HG02938 (cell line): Measurements from ENCODE around the gene NOTCH2NLA.
"Not testable (repeated sequence)": the region's sequence is repeated elsewhere in the genome, so short reads cannot be mapped to it uniquely, and the experiment has no call there.

Experiments
- ATAC-seq: cut with Tn5 transposase; IDR thresholded peaks from one replicate; pipeline ENCODE4 v1.9.1; 2021; ENCODE audit warnings: mild to moderate bottlenecking, moderate library complexity; ENCODE audit not compliant: unreplicated experiment

NOTCH2NLA gene

DNA sequence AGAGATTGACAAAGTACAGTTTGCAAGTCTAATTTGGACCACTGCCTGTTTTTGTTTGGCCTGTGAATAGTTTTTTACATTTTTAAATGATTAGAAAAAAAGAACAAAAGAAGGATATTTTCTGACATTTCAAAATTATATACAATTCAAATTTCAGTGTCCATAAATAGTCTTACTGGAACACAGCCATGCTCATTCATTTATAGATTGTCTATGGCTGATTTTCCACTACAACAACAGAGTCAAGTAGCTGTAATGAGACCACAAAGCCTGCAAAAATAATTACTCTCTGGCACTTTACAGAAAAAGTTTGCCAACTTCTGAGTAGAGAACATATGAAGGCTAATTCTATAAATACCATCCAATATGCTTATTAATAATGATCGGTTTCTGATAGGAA is 61.1 kb downstream of the NOTCH2NLA start:
- not testable (repeated sequence) for ATAC-seq

DNA sequence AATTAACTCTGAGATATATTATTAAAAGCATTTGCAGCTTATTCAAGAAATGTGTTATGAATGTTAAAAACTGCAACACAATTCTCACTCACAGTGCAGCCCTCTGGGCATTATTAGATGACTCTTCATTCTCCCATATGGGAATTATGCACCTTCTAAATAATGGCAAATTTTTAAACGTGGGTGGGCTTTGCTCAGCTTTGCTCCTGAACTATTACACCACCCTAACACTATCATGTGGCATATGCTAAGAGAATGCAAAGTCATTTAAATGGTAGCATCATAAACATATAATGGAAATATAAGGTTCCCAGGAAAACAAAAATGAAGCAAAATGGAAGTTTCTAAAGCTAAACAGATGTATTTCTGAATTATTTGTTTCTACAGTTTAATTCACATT is 61.5 kb downstream of the NOTCH2NLA start:
- ATAC-seq: not testable (repeated sequence)

DNA sequence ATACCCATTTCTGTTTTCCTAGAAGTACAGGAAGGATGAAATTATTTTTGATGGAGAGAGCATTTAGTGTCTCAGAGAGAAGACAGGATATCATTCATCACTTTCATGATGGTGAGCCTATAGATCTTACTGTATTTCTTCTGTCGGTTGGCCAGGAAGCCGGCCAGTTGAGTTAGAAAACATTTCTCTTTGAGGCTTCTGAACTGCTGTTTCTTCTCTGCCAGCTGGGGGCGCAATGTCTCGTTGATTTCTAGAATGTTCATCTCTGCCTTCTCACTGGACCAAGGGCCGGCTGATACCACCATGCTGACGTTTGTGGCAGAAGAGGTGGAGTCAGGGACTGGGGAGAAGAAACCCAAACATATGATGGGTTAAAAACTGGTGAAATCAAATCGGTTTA is 84.4 kb downstream of the NOTCH2NLA start, which contains the start of gene NBPF10:
TSS of gene NBPF10 (minus strand) at position 340 of the 400 bp plus-strand sequence. CDS start at position 305, 35 bp downstream.
- not testable (repeated sequence) for ATAC-seq
